Measurements from ENCODE around the gene YBEY. TPM values are rescaled to one million over a fixed set of nuclear protein-coding genes. Genes with fewer than 3 reads are reported as not detected.
A peak's percentile ranks its signal among the peaks of the same experiment; 100 is the strongest.

Gene YBEY
- total and polyA plus RNA-seq, 2 of the 13 experiments (the other 11 are each of a cell fraction or from before 2014, with no cell fraction given): 6.5 to 8.9 TPM

GRCh38 chr21:46323710-46324389 is 37.7 kb downstream of the YBEY start, which contains the start of the genes C21orf58 and PCNT (continued):
- TF ChIP-seq NFIB (CRISPR knock-in tag; IDR thresholded peaks at IDR 0.05; ENCODE audit: borderline replicate concordance): no peak
- TF ChIP-seq KMT2A (CRISPR knock-in tag; IDR thresholded peaks at IDR 0.05): peak; percentile 68
- no peak for TF ChIP-seq PAWR (CRISPR knock-in tag; IDR thresholded peaks at IDR 0.05; ENCODE audit: borderline replicate concordance)
- TF ChIP-seq MXD1 (CRISPR knock-in tag; IDR thresholded peaks at IDR 0.05): peak; percentile 71; the same call in 1 of the 2 replicates
- TF ChIP-seq ZBTB7A (CRISPR knock-in tag; IDR thresholded peaks at IDR 0.05): no peak
- no peak for TF ChIP-seq MZF1 (CRISPR knock-in tag; IDR thresholded peaks at IDR 0.05; ENCODE audit: borderline replicate concordance)
- 0 out of 2 replicates have a peak, but pooled peaks have one; percentile 15 for TF ChIP-seq ZSCAN20 (CRISPR knock-in tag; IDR thresholded peaks at IDR 0.05; ENCODE audit: borderline replicate concordance)
- TF ChIP-seq FOXJ3 (CRISPR knock-in tag; IDR thresholded peaks at IDR 0.05; ENCODE audit: borderline replicate concordance): no peak
- TF ChIP-seq ZNF335 (CRISPR knock-in tag; IDR thresholded peaks at IDR 0.05): no peak
- TF ChIP-seq CREB1 (IDR thresholded peaks at IDR 0.05): peak; percentile 74
- no peak for TF ChIP-seq CREB1 (CRISPR knock-in tag; IDR thresholded peaks at IDR 0.05)
- TF ChIP-seq TFAP4 (IDR thresholded peaks at IDR 0.05; ENCODE audit: borderline replicate concordance, low read depth): peak; percentile 42; the same call in 1 of the 2 replicates
- no peak for TF ChIP-seq CEBPZ (IDR thresholded peaks at IDR 0.05; ENCODE audit: low read length)
- TF ChIP-seq NFE2L2 (IDR thresholded peaks at IDR 0.05; ENCODE audit: low read length): no peak
- TF ChIP-seq ZNF652 (CRISPR knock-in tag; IDR thresholded peaks at IDR 0.05; ENCODE audit: borderline replicate concordance, low read depth): no peak
- no peak for TF ChIP-seq ZNF83 (CRISPR knock-in tag; IDR thresholded peaks at IDR 0.05; ENCODE audit: borderline replicate concordance)
- peak; percentile 1; the same call in 1 of the 2 replicates for TF ChIP-seq KAT8 (CRISPR knock-in tag; IDR thresholded peaks at IDR 0.05)
- TF ChIP-seq NBN (conservative IDR thresholded peaks at IDR 0.05): no peak
- TF ChIP-seq ZNF3 (CRISPR knock-in tag; IDR thresholded peaks at IDR 0.05): no peak
- TF ChIP-seq ZBTB33 (CRISPR knock-in tag; IDR thresholded peaks at IDR 0.05): no peak
- TF ChIP-seq WIZ (CRISPR knock-in tag; IDR thresholded peaks at IDR 0.05): no peak; the same call in 1 of the 2 replicates
- no peak for TF ChIP-seq PLSCR1 (CRISPR knock-in tag; IDR thresholded peaks at IDR 0.05; ENCODE audit: borderline replicate concordance)
- TF ChIP-seq ZNF567 (CRISPR knock-in tag; IDR thresholded peaks at IDR 0.05; ENCODE audit: borderline replicate concordance): 0 out of 2 replicates have a peak, but pooled peaks have one; percentile 34
- TF ChIP-seq ZNF232 (CRISPR knock-in tag; IDR thresholded peaks at IDR 0.05; ENCODE audit: borderline replicate concordance): no peak
